Activated naive CD8-positive, alpha-beta T cell (primary cell): ENCODE results near the gene RFXANK.
"Not testable (repeated sequence)": the region's sequence is repeated elsewhere in the genome, so short reads cannot be mapped to it uniquely, and the experiment has no call there.

Experiments used
- H3K27ac Mint-ChIP-seq: one replicate; pipeline ENCODE4 v1.8.0; 2021; ENCODE audit warnings: mixed read lengths
- H3K27me3 Mint-ChIP-seq: one replicate; pipeline ENCODE4 v1.8.0; 2021; ENCODE audit warnings: mixed read lengths
- H3K36me3 Mint-ChIP-seq: one replicate; pipeline ENCODE4 v1.8.0; 2021; ENCODE audit warnings: mixed read lengths
- H3K4me1 Mint-ChIP-seq: one replicate; pipeline ENCODE4 v1.8.0; 2021; ENCODE audit warnings: low read depth, mixed read lengths
- H3K4me3 Mint-ChIP-seq: one replicate; pipeline ENCODE4 v1.8.0; 2021; ENCODE audit warnings: mild to moderate bottlenecking, mixed read lengths
- H3K9me3 Mint-ChIP-seq: one replicate; pipeline ENCODE4 v1.8.0; 2021; ENCODE audit warnings: low read depth, mixed read lengths

The RFXANK gene

GRCh38 chr19:19159534-19159933 is 32.5 kb upstream of the RFXANK start:
- H3K36me3 Mint-ChIP-seq = peaks cover 12% of the 10 kb centered on the region
- no peaks in the 10 kb centered on the region for H3K27me3 Mint-ChIP-seq
- no peak overlapping the region for H3K27ac Mint-ChIP-seq
- H3K4me1 Mint-ChIP-seq = peaks cover 2% of the 10 kb centered on the region
- H3K4me3 Mint-ChIP-seq = no peak overlapping the region
- H3K9me3 Mint-ChIP-seq = no peaks in the 10 kb centered on the region

GRCh38 chr19:19160461-19161035 is 31.5 kb upstream of the RFXANK start:
- H3K36me3 Mint-ChIP-seq = peaks cover 10% of the 10 kb centered on the region
- H3K27me3 Mint-ChIP-seq = no peaks in the 10 kb centered on the region
- H3K27ac Mint-ChIP-seq = no peak overlapping the region
- no peak overlapping the region for H3K4me3 Mint-ChIP-seq
- peaks cover 2% of the 10 kb centered on the region for H3K4me1 Mint-ChIP-seq
- H3K9me3 Mint-ChIP-seq = no peaks in the 10 kb centered on the region

- H3K4me1 Mint-ChIP-seq = peaks cover 2% of the 10 kb centered on the region
- H3K9me3 Mint-ChIP-seq = no peaks in the 10 kb centered on the region
- H3K36me3 Mint-ChIP-seq = peaks cover 2% of the 10 kb centered on the region
- no peak overlapping the region for H3K4me3 Mint-ChIP-seq
- no peak overlapping the region for H3K27ac Mint-ChIP-seq
- no peaks in the 10 kb centered on the region for H3K27me3 Mint-ChIP-seq
Measured at GRCh38 chr19:19162495-19162894, 29.6 kb upstream of the RFXANK start.

GRCh38 chr19:19165396-19165795 is 26.7 kb upstream of the RFXANK start:
- no peak overlapping the region for H3K27ac Mint-ChIP-seq

GRCh38 chr19:19167612-19168011 is 24.4 kb upstream of the RFXANK start:
- H3K4me3 Mint-ChIP-seq = no peak overlapping the region
- no peaks in the 10 kb centered on the region for H3K27me3 Mint-ChIP-seq
- H3K4me1 Mint-ChIP-seq = peaks cover 13% of the 10 kb centered on the region
- no peaks in the 10 kb centered on the region for H3K36me3 Mint-ChIP-seq
- no peaks in the 10 kb centered on the region for H3K9me3 Mint-ChIP-seq
- H3K27ac Mint-ChIP-seq = no peak overlapping the region

More at GRCh38 chr19:19165396-19165795, 26.7 kb upstream of the RFXANK start:
- Mint-ChIP-seq H3K9me3 (no peaks in the 10 kb centered on the region), H3K36me3 (peaks cover 2% of the 10 kb centered on the region), H3K4me1 (peaks cover 10% of the 10 kb centered on the region), H3K27me3 (no peaks in the 10 kb centered on the region), H3K4me3 (no peak overlapping the region)

- Mint-ChIP-seq H3K9me3 (no peaks in the 10 kb centered on the region), H3K4me1 (peaks cover 13% of the 10 kb centered on the region), H3K27me3 (no peaks in the 10 kb centered on the region), H3K4me3 (peak overlapping the region; percentile 61), H3K36me3 (no peaks in the 10 kb centered on the region), H3K27ac (no peak overlapping the region)
Measured at GRCh38 chr19:19169236-19170052, 22.6 kb upstream of the RFXANK start.

GRCh38 chr19:19170053-19170872 is 21.8 kb upstream of the RFXANK start, which contains the start of gene MEF2B:
TSS of gene MEF2B (minus strand) at chr19:19170263. CDS start at chr19:19150735, 19,528 bp downstream.
- Mint-ChIP-seq H3K4me1 (peaks cover 13% of the 10 kb centered on the region), H3K27me3 (no peaks in the 10 kb centered on the region), H3K4me3 (peak within 1 kb of the TSS; percentile 61), H3K9me3 (no peaks in the 10 kb centered on the region), H3K27ac (no peak within 1 kb of the TSS), H3K36me3 (no peaks in the 10 kb centered on the region)

GRCh38 chr19:19170873-19171672 is 21.0 kb upstream of the RFXANK start:
- no peaks in the 10 kb centered on the region for H3K9me3 Mint-ChIP-seq
- peaks cover 13% of the 10 kb centered on the region for H3K4me1 Mint-ChIP-seq
- no peaks in the 10 kb centered on the region for H3K27me3 Mint-ChIP-seq
- no peaks in the 10 kb centered on the region for H3K36me3 Mint-ChIP-seq
- H3K4me3 Mint-ChIP-seq = peak overlapping the region; percentile 61
- no peak overlapping the region for H3K27ac Mint-ChIP-seq

GRCh38 chr19:19171821-19172532 is 20.1 kb upstream of the RFXANK start:
- Mint-ChIP-seq H3K36me3 (no peaks in the 10 kb centered on the region), H3K27me3 (no peaks in the 10 kb centered on the region), H3K4me3 (no peak overlapping the region), H3K4me1 (peaks cover 13% of the 10 kb centered on the region), H3K9me3 (no peaks in the 10 kb centered on the region), H3K27ac (no peak overlapping the region)

- not testable (repeated sequence) for H3K36me3 Mint-ChIP-seq, H3K9me3 Mint-ChIP-seq, H3K27ac Mint-ChIP-seq, H3K4me3 Mint-ChIP-seq, H3K27me3 Mint-ChIP-seq
- H3K4me1 Mint-ChIP-seq = peaks cover 13% of the 10 kb centered on the region
Measured at GRCh38 chr19:19173243-19173642, 18.8 kb upstream of the RFXANK start.

- no peaks in the 10 kb centered on the region for H3K4me1 Mint-ChIP-seq
- H3K27me3 Mint-ChIP-seq = no peaks in the 10 kb centered on the region
- no peak overlapping the region for H3K27ac Mint-ChIP-seq
- H3K36me3 Mint-ChIP-seq = no peaks in the 10 kb centered on the region
- no peak overlapping the region for H3K4me3 Mint-ChIP-seq
- no peaks in the 10 kb centered on the region for H3K9me3 Mint-ChIP-seq
Measured at GRCh38 chr19:19176950-19177349, 15.1 kb upstream of the RFXANK start.

- no peak overlapping the region for H3K4me3 Mint-ChIP-seq
- H3K4me1 Mint-ChIP-seq = no peaks in the 10 kb centered on the region
- H3K27ac Mint-ChIP-seq = no peak overlapping the region
- H3K9me3 Mint-ChIP-seq = no peaks in the 10 kb centered on the region
- no peaks in the 10 kb centered on the region for H3K36me3 Mint-ChIP-seq
- no peaks in the 10 kb centered on the region for H3K27me3 Mint-ChIP-seq
Measured at GRCh38 chr19:19179548-19180441, 12.3 kb upstream of the RFXANK start.

- peaks cover 6% of the 10 kb centered on the region for H3K36me3 Mint-ChIP-seq
Measured at GRCh38 chr19:19181488-19181998, 10.5 kb upstream of the RFXANK start.

More at GRCh38 chr19:19181488-19181998, 10.5 kb upstream of the RFXANK start:
- Mint-ChIP-seq H3K9me3 (no peaks in the 10 kb centered on the region), H3K27me3 (no peaks in the 10 kb centered on the region), H3K4me1 (peaks cover 6% of the 10 kb centered on the region), H3K27ac (no peak overlapping the region), H3K4me3 (no peak overlapping the region)
